NCI-H2227 treated with DMSO at 0.1 percent for 48 hours (cell line): ENCODE results near the gene C6.
"Not testable (repeated sequence)": the region's sequence is repeated elsewhere in the genome, so short reads cannot be mapped to it uniquely, and the experiment has no call there.

Experiments
- DNase-seq: peaks from one replicate; lab custom pipeline; 2025; lab: John Stamatoyannopoulos, UW

C6 gene

GRCh38 chr5:41213340-41213739, at the start of gene C6:
Gene C6, minus strand, starts transcription at chr5:41213532. Its CDS starts 10,302 bp downstream, at chr5:41203230.
- no peak for DNase-seq

DNA sequence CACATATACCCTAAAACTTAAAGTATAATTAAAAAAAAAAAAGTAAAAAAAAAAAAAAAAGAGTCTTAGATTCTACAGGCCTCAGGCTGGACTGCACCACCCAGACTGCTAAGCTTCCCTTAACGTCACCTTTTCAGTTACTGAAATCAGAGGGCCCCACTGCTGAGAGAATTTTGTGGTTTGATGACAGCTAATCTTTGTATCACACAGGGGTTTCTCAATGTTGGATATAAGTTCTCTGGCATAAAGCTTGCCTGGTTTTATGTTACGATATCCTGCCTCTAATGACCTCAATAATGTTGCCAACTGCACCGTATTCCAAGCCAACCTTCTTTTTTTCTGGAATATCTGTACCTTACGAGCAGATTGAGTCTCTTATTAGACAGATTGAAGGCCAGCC, 43.1 kb upstream of the C6 start:
- no peak for DNase-seq

- no peak for DNase-seq
Measured at GRCh38 chr5:41253109-41253508, 39.8 kb upstream of the C6 start.

- no peak for DNase-seq
Measured at GRCh38 chr5:41252036-41252435, 38.7 kb upstream of the C6 start.

DNA sequence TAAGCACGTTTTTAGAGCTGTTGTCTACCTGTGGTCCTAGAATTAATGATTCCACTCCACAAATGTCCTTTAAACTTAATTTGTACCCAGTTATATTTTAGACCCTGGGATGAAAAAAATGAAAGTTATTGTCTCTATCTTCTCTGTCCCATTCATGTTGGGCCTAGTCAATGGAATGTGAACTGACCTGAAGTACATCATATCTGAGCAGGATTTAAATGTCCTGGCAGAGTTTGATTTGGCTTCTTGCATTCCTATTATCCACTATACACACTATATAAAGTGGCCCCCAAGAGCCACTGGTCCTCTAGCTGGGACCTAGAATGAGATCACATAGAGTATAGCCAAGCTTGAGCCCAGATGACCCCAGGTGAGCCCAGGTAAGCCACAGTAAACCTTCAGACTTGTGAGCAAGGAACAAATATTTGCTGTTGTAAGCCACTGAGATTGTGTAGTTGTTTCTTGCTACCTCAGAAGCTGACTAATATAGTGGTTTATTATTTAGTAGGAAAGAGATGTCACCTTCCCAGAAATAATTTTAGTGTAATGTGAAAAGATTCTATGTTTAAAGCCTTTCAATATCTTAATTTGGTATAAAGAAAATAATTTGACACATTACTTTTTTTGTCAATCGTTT, 37.1 kb upstream of the C6 start:
- no peak for DNase-seq

- no peak for DNase-seq
Measured at GRCh38 chr5:41247135-41247534, 33.8 kb upstream of the C6 start.

DNA sequence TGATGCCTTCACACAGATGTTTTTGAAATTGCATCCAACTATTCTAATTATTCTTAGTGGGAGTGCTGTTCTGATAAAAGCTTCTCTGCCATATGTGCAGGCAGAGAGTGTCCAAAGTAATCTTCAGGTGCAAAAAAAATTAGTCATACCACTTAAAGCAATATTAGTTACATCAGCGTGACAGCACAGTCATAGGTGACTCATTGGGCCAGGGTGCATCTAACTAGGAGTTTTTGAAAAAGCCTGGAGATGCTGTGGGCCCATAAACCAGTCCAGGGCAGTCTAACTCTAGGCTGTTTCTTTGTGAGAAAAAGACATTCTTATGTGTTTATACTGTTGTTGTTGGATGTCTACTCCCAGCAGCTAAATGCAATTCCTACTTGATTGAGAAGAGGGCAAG, 33.0 kb upstream of the C6 start:
- no peak for DNase-seq

DNA sequence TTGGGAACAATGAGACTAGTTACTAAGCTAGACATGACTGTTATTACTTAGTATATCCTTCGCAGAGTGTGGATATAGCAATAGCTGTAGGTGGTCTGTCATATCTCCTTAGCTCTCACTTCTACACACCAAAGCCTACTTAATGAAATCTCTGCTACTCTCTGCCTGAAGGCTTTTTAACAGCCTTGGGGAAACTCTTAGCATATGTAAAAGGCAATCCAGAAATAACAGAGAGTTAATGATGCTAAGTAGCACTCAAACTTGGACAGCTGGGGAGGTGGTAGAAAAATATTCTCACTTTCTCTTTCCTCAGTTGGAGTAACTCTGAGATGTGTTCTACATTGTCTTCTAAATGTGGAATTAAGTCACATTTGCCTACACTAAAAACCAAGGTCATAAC, 30.2 kb upstream of the C6 start:
- DNase-seq = no peak

DNA sequence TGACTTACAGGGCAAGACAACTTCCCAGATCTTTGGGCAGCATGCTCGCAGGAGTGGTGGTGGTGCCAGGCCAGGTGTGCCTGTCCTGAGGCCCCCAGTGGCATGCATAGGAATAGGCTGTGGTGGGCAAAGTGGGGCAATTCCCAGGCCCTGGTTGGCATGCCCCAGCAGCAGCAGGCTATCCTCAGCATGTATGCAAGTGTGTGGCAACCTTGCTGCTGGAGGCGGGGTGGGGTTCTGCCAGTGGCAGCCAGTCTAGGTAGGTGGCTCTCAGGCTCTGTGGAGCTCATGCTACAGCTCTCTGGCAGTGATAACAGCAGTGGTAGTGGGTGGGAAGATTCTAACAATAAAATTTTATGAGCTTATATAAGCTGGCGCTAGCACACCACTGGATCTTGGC, 27.7 kb upstream of the C6 start:
- no peak for DNase-seq

DNA sequence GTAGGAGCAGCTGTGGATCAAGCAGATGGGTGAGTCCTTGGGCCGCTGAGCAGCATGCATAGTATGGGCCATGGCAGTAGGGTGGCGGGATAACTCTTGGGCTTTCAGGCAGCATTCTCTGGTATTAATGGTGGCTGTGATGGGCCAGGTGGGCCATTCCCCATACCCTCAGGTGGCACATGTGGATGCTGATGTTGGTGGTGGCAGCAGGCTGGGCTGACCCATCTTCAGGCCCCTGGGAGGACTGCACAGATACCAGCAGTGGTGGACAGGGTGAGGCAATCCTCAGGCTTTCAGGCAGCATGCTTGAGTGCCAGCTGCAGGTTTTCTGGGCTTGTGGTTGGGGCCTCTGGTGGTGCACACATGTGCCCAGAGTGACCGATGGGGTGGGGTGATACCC, 27.1 kb upstream of the C6 start:
- DNase-seq = no peak

- no peak for DNase-seq
Measured at GRCh38 chr5:41234475-41234874, 21.1 kb upstream of the C6 start.

DNA sequence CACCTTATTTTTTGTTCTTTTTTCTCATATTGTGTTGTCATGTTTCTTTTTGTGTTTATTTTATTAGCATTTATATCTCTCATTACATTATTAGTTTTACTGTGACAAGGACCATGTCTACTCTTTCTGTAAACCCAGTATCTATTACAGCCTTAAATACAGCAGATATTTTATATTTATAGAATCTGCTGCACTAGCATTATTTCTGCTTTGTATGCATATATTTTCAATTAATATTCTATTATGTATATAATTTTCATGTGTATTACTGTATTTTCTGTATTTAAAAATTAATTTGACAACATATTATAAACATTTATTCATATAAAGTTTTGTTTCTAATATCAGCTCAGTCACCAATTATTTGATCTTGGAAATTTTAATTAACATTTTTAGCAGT, 19.5 kb upstream of the C6 start:
- no peak for DNase-seq

GRCh38 chr5:41230276-41230675, 16.9 kb upstream of the C6 start:
- not testable (repeated sequence) for DNase-seq

GRCh38 chr5:41223962-41224361, 10.6 kb upstream of the C6 start:
- no peak for DNase-seq

- no peak for DNase-seq
Measured at GRCh38 chr5:41219658-41220269, 6.4 kb upstream of the C6 start.

GRCh38 chr5:41218929-41219657, 5.8 kb upstream of the C6 start:
- DNase-seq = no peak

- no peak for DNase-seq
Measured at GRCh38 chr5:41214182-41214581, 850 bp upstream of the C6 start.

DNA sequence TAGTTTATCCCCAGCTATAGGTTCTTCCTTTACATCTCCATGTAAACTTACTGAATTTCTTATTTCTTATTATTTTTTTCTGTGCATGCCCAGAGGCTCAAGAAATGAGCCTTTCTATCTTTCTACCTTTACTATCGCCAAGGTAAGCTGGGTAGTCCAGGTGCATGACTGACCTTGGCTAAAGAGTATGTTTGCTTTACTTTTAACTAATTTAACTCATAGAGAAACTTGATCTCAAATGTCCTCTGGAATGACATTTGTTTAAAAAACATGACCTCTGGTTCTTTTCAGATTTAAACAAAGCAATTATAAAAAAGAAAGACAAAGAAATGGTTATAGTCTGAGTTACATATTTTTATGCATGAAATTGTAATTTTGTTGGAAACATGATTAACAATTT, 397 bp downstream of the C6 start:
- DNase-seq = no peak

- no peak for DNase-seq
Measured at GRCh38 chr5:41211417-41211816, 1.9 kb downstream of the C6 start.

- not testable (repeated sequence) for DNase-seq
Measured at GRCh38 chr5:41205475-41205874, 7.9 kb downstream of the C6 start.

DNA sequence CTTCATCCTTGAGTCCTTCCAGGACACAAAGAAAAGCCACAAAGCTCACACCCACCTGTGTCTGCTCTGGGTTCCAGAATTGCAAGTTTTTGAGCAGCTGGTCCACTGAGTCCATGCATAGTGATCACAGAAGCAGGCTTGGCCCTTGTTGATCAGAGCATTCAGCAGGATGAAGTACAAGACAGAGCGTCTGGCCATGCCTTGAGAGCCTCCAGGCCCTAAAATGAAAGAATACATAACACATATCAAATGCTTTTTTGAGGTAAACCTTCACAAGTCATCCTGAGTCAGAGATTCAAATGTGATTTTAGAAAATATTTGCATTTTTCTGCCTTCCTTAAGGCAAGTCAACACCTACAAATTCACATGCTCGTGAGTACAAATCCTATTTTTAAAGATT, 10.3 kb downstream of the C6 start:
- no peak for DNase-seq

DNA sequence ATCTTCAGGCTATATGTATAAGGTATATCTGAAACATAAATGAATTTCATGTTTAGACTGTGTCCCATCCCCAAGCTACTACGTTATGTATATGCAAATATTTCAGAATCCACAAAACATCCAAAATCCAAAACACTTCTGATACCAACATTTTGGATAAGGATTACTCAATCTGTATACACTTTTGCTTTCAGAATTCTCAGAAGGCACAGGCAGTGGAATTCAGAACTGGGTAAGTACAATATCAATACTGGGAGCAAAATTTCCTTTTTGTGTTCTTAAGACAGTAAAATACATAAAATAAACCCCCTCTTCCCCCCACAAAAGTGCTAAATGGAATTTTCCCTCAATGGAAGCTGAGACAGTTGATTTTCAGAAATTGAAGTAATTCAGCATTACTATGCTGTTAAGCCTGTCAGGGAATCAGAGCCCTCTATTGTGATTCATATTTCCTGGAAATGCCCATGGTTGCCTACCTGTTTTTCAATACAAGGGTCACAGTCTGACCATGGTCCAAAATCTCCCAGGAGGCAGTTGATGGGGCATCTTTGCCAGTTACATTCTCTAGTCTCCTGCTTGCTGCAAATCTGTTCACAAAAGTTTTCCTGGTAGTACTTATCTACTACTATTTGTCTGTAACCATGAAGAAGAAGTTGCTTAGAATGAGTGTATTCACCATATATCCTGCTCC, 12.1 kb downstream of the C6 start:
- no peak for DNase-seq

DNA sequence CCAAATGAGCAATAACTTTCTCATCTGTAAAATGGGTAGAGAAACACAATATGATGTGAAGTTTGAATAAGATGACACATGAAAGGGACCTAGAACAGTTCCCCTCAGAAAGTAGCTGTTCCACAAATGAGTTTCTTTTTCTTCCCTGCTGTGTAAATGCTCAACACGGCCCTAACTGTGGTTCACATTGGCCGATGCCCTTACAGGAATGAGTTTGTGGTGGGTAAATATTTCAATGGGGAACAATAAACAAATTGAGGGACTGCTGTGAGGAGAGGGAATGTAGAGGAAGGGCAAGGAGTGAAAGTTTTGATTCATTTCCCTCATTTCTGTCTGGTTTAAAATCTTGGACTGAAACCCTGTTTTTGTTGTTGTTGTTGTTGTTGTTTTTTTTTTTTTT, 12.8 kb downstream of the C6 start:
- DNase-seq = no peak
